Fibroblast of skin of abdomen (primary cell): ENCODE data around the gene FNDC3A.

Experiments used
- DNase-seq: peaks from one replicate; pipeline ENCODE4 v3.0.0-alpha.2; 2013

Gene FNDC3A

DNA sequence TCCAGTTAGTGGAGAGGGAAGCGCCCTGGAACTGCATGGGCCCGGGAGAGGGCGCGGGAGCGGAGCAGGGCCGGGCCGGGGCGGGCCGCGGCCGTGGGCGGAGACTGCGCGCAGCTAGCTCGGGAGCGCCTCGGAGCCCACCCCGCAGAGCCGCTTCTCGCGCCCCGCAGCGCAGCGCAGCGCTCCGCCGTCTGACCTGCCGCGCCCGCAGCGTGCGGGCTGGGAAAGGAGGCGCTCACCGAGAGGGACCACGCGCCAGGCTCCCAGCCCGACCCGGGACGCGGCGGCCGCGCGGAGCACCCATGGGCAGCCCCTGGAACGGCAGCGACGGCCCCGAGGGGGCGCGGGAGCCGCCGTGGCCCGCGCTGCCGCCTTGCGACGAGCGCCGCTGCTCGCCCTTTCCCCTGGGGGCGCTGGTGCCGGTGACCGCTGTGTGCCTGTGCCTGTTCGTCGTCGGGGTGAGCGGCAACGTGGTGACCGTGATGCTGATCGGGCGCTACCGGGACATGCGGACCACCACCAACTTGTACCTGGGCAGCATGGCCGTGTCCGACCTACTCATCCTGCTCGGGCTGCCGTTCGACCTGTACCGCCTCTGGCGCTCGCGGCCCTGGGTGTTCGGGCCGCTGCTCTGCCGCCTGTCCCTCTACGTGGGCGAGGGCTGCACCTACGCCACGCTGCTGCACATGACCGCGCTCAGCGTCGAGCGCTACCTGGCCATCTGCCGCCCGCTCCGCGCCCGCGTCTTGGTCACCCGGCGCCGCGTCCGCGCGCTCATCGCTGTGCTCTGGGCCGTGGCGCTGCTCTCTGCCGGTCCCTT is 244.5 kb downstream of the FNDC3A start, which contains the start of gene MLNR:
MLNR (plus strand) TSS at position 303 of the 820 bp plus-strand sequence; CDS start at position 303, 0 bp downstream.
- peak; percentile 21 for DNase-seq

DNA sequence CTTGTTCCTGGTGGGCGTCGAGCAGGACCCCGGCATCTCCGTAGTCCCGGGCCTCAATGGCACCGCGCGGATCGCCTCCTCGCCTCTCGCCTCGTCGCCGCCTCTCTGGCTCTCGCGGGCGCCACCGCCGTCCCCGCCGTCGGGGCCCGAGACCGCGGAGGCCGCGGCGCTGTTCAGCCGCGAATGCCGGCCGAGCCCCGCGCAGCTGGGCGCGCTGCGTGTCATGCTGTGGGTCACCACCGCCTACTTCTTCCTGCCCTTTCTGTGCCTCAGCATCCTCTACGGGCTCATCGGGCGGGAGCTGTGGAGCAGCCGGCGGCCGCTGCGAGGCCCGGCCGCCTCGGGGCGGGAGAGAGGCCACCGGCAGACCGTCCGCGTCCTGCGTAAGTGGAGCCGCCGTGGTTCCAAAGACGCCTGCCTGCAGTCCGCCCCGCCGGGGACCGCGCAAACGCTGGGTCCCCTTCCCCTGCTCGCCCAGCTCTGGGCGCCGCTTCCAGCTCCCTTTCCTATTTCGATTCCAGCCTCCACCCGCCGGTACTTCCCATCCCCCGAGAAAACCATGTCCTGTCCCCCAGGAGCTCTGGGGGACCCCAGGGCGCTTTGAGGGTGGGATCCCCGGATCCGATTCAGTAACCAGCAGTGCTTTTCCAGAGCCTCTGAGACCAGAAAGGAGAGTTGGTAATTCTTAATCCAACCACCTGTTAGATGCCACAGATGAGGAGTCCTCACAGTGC is 245.3 kb downstream of the FNDC3A start:
- DNase-seq, result no peak

DNA sequence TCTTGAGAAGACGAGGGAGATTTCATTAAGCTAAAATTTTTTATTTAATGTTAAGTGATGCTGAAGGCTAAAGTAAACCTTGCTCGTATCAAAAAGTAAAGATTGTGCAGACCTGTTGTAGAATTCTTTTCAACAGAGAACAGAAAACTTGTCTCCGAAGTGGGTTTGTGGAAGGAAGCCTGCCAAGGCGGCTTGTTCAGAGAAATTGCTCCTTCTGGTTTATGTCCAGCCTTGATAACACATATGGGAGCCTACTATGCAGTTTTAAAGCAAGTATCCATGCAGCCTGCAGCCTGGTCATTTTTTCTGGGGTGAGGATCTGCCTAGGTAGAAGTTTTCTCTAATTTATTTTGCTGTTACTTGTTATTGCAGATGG is 245.9 kb downstream of the FNDC3A start:
- no peak for DNase-seq

DNA sequence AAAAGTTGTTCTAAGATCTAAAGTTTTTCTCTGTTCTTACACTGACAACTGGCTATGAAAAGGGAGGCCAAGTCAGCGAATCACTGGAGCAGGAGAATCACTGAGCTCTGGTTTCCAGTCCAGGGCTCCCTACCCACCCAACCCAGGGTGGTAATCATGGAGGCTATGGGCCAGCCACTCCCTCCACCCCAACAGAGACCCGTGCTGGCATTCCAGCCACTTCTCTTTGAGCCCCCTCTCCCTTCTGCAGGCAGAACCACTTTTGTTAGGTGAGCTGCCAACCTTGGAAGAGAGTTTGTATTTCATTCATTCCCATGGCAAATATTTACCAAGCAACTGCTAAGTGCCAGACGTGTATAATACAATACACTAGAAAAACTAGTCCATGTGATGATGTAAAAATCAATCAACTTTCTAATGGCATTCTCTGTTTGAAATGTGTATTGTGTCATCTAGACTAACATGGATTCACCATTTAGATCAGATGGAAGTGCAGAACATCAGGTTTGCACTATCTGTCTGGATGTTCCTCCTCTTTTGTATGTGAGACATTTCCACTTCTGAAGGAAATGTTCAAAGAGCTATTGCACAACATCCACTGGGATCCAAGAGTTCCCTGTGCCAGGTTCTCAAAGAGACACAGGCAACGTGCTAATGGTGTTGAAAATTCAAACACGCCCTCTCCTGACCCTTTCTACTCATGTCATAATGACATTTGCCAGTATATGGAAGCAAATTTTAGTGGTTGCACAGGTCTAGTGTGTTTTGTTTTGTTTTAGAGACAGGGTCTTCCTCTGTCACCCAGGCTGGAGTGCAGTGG is 249.7 kb downstream of the FNDC3A start:
- no peak for DNase-seq

DNA sequence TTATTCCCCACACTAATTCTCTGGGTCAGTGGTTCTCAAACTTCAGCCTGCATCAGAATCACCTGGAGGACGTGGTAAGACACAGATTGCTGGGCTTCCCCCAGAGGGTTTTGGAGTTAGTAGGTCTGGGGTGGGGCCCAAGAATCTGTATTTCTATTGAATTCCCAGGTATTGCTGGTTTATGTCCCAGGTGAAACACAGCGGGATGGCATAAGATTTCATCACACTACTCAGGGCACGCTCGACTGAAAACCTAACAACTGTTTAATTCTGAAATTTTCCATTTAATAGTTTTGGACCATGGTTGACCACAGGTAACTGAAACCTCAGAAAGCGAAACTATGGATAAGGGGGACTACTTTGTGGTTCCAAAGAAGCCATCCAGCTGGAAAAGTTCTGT is 250.9 kb downstream of the FNDC3A start:
- DNase-seq, result no peak

DNA sequence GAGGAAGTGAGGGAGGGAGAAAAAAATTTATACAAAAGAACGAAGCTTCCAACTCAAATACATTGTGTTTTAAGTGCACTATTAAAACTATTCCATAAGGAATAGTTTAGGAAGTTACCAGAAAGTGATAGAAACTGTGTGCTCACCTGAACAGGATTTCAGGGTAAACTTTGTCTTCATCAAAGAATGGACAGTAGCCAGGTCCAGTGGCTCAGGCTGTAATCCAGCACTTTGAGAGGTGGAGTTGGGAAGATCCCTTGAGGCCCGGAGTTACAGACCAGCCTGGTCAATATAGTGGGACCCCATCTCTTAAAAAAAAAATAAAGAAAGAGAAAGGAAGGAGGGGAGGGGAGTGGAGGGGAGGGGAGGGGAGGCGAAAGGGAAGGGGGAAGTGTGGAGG is 259.0 kb downstream of the FNDC3A start:
- no peak for DNase-seq

DNA sequence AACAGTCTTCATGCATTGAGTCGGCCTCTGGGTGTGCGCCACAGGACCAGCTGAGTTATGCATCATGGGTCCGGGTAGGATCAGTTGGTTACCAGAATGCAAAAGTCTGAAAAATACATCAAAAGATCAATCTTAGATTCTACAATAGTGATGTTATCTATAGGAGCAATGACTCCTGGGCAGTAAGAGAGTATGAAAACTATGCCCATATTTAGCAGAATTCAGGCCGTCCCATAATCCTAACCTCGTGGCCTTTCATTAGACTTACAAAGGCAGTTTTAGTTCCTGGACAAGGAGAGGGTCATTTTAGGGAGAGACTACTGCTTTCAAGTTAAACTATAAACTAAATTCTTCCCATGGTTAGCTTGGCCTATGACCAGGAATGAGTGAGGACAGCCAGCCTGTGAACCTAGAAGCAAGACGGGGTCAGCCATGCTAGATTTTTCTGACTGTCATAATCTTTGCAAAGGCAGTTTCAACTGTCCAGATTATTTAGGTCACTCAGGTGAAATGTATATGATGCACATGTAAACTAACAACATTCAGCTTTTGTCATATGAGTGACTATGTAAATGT is 260.2 kb downstream of the FNDC3A start:
- no peak for DNase-seq

DNA sequence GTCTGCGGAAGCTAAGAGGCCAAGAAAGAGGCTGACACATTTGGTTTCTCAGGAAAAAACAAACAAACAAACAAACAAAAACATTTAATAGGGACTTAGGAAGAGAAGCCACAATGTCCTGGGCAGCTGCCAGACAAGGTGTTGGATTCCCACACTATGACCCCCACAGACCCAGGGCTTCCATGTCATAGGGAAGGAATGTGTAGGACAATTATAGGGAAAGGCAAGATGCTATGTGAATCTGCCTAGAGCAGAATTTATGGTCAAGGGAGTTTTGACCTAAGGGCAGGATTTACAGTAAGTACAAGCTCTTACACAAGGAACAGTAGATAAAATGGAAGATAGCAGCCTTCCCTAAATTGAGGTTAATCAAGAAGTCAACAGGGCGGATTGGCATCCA is 262.9 kb downstream of the FNDC3A start:
- DNase-seq, result no peak

DNA sequence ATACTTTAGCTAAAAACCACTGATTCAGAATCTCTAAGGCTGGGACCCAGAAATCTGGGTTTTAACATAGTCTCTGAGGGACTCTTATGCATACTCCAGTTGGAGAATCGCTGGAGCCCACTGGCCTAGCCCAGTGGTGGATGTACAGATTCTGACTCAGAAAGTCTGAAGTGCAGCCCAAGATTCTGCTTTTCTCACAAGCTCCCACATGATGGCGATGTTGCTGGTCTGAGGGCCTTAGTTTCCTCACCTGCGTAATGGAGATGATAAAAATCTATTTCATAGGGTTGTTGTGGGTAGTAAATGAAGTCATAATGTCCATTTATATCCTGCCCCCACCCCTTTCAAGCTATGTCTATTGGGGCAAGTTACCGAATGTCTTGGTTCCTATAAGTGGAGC is 264.3 kb downstream of the FNDC3A start:
- peak; percentile 22 for DNase-seq

DNA sequence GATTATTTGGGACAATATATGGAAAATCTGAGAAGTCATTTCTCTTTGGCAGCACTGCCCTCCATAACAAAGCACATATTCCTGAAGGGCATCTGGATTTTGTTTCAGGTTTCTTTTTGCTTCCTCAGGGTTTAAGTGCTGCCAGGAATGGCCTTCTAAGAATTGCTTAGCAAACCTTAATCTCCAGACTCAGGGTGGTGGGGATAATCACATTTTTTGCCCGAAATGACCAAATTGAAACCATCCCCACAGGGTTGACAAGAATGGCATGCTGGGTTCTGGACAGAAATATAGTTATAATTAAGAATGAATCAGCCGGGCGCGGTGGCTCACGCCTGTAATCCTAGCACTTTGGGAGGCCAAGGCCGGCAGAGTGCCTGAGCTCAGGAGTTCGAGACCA is 265.6 kb downstream of the FNDC3A start:
- no peak for DNase-seq

DNA sequence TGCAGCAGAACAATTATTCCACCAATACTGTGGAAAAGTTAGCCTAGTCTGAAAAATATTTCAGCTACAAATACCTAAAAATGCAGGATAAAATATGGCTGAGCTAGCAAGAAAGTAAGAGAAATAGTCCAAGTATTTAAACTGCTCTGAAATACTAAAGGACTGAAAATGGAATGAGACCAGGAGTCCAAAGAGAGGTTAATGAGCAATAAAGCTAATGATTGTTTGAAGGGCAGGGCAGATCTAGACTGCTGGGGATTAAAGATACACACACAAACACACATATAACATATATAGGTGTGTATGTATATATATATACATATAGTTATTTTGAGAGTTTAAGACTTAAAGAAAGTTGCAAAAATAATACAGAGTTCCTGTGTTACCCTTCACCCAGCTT is 269.4 kb downstream of the FNDC3A start:
- DNase-seq, result no peak

DNA sequence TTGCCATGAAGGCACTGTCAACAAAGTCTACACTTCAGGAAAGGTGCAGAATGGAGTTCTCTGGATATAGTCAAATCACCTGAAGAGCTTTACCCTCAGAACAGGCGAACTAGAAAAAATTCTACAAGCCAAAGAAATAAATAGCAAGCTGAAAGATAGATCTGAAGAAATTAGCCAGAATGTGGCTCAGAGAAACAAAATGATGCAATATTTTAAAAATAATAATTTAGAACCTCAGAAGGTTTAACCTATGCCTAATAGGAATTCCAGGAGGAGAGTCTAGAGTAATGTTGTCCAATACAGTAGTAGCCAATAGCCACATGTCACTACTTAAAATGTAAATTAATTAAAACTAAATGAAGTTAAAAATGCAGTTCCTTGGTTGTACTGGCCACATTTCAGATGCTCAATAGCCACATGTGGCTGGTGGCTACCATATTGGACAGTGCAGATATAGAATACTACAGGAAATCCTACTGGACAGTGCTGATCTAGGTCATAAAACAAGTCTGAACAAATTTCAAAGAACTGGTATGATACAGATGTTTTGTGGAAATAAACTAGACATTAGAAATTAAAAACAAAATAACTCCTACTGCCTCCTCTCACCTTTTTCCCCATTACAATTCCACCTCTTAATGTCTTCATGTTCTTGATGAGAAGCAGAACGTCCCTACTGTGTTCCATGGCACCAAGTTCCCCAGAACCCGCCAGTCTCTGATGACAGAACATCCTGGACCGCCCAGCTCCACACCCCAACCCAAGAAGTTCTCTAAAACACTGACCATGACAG is 271.3 kb downstream of the FNDC3A start:
- no peak for DNase-seq

DNA sequence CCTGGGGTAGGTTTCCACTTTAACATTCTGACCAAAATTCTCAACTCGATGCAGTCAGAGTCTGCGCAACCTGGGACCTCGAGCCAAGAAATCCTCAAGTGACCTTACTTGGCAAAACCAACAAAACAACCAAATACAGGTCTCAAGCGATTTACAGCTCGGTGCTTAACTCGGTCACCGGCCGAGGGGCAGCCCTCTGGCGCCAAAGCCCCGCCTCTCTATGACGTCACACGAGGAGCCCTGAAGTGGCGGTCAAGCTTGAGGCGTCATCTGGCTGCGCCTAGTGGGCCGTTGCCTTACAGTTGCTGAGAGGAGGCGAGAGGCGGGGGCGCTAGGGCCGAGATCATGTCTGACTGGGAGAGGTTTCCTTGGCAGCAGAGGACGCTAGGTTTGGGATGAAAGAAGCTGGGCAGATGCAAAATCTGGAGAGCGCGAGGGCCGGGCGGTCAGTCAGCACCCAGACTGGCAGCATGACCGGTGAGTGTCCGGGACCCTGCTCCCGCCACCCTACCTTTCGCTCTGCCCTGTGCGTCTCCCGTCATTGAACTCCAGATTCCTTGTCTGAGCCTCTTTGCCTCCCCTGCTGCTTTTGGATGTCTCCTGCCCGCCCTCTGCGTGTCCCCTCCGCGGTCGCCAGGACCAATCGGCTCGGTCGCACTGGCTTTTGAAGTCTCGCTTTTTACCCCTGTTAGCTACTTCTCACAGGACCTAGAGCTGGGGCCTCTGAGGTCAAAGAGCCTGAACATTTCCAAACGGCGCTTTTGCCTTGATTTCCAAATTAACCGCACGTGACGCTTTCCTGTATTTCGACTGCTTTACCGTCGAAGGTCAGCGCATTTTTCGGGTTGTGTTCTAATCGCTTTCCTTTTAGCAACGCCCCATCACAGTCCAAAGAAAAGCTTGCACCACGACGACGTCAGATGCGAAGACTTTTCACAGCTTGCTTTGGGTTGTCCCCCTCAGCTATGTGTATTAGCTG is 272.2 kb downstream of the FNDC3A start, which contains the start of gene CDADC1:
CDADC1 (plus strand) TSS at position 283 of the 979 bp plus-strand sequence; CDS start at position 396, 113 bp downstream.
- peak; percentile 96 for DNase-seq

DNA sequence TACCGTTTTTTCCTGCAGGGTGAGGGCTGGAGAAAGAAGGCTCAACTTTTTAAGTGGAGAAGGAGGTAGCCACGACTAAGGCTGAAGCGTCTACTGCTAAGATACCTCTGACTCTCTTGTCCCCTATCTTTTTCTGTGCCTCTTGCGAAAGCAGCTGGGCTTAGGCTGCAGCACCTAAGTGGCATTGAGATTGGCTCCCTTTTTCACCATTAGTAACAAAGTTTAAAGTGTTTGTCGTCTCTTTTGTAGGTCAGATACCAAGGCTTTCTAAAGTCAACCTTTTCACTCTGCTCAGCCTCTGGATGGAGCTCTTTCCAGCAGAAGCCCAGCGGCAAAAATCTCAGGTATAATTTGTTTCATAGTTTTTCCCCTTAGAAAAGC is 272.9 kb downstream of the FNDC3A start:
- DNase-seq, result no peak

DNA sequence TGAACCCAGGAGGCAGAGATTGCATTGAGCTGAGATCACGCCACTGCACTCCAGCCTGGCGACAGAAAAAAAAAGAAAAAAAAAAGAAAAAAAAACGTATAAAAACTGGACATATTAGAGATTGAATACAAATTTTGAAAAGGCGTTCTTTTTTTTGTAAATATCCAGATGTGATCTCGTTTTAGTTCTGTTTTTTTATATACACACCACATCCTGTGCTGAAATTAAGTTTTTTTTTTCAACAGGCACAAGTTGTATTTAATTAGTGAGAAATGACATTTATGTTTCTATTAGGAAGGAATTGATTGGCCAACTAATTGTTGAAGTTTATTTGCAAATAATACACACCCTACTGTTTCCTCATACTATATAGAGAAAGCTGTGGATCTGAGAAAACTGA is 275.6 kb downstream of the FNDC3A start:
- no peak for DNase-seq

DNA sequence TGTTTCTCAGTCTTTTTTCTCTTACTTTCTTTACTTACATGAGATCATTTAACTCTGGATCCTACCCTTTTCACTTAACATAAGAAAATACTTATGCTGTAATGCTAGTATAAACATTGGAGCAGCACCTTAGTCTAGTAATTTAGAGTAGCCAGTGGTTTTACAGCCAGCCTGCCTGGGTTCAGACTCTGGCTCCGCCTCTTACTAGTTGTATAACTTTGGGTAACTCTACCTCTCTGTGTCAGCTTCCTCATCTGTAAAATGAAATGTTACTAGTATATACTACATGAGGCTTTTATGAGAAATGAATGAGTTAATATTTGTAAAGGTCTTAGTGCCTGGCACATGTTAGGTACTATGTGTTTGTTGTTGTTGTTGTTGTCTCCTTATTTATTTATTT is 277.6 kb downstream of the FNDC3A start:
- no peak for DNase-seq

DNA sequence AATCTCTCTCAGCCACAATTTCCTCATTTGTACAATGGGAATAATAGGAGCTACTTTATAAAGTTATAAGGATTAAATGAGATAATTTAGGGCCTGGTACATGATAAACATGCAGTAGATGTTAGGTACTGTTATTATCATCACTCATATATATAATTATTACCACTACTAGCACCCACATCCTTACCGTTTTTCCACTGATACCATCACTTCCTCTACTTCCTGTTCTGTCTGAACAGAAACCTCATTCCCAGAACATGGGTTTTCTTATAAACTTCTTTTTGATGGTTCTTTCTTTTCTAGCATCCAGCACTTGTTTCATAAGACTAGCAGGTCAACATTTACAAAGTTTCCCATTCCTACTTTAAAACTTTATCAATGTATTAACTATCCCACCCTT is 278.3 kb downstream of the FNDC3A start:
- no peak for DNase-seq

DNA sequence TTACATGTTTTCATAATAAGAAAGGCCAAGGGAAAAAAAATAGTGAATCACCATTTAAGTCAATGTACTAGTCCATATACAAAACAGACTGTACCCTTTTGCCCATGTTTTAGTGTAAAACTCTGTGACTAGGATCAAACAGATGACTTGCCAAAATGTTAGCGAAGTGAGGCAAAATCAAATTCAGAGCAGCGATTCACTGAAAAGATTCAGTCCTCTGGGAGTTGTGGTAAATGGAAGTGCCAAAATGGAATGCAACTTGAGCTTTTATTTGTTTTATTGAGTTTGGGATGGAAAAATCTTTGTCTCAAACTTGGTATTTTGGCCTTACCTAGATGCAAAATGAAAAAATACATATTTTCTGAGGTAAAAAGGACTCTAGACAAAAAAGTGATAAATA is 281.1 kb downstream of the FNDC3A start:
- DNase-seq, result peak; percentile 12

DNA sequence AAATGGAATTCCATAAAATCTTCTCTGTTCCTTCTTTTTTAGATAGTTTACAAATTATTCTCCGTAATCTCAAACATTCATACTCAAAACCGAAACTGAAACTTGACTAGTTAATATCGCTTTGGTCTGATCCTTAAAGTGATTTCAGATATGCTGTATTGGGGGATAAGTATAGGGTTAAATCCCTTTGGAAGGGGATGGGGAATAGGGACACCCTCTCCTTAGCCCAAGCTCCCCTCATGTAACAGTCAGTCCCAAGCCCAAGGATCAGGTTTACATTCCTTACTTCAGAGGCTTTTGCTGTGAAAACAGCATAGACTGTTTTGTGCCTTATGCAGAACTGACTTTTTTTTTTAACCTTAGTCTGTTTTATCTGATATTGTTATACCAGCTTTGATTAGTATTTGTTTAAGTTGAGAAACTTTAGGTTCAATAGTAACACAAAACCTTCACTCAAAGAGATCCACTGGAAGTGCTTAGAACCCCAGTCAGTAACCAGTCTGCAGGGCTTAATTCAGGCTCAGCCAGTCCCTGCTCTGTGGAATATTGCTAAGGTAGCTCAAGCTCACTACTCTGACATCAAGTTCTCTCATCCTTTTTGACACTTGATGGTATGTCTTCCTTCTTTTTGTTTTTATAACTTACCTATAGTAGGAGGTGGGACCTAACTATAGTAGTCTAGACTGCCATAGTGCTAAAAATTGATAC is 282.5 kb downstream of the FNDC3A start:
- no peak for DNase-seq
